Spinal cord (tissue), 10 donors: Measurements from ENCODE around the gene CARD14. TPM values are rescaled to one million over a fixed set of nuclear protein-coding genes. Genes with fewer than 3 reads are reported as not detected.

Source experiments
- DNase-seq, 6 donors: peaks; one replicate each; pipeline versions ENCODE4 v3.0.0 to v3.0.0-alpha.2; 2013 to 2015; ENCODE audit warnings: low spot score in 6 of 6, low read depth in 4 of 6
- H3K27ac ChIP-seq: one replicate; pipeline ENCODE4 v1.5.1; 2013; ENCODE audit warnings: low read depth, low read length, control low read depth
- H3K27me3 ChIP-seq: one replicate; pipeline ENCODE4 v1.6.1; 2013; ENCODE audit warnings: low read length; ENCODE audit not compliant: control insufficient read depth, insufficient read depth
- H3K36me3 ChIP-seq: one replicate; pipeline ENCODE4 v1.6.1; 2013; ENCODE audit warnings: low read length; ENCODE audit not compliant: control insufficient read depth, insufficient read depth
- H3K4me1 ChIP-seq: one replicate; pipeline ENCODE4 v1.6.1; 2013; ENCODE audit warnings: low read length; ENCODE audit not compliant: control insufficient read depth, insufficient read depth
- H3K4me3 ChIP-seq: one replicate; pipeline ENCODE4 v1.5.1; 2013; ENCODE audit warnings: low read depth, low read length, control low read depth
- H3K9me3 ChIP-seq: one replicate; pipeline ENCODE4 v1.6.1; 2013; ENCODE audit warnings: low read length; ENCODE audit not compliant: control insufficient read depth, insufficient read depth
- WGBS: methylation state at CpG from one replicate; pipeline ENCODE4 v1.1.5; 2013; ENCODE audit warnings: missing lambda C conversion rate; ENCODE audit not compliant: insufficient coverage; 5-methylcytosine and 5-hydroxymethylcytosine counted together
- polyA plus RNA-seq, 2 donors: library from polyadenylated mRNA; unstranded; fragments of 120-200 nt; gene quantifications; one replicate each; pipeline ENCODE4 v1.2.1, GENCODE V29; 2013; ENCODE audit not compliant: insufficient read length in 2 of 2
- total RNA-seq, 2 donors: library from RNA; depleted of rRNA in 1 of 2; stranded (reverse); fragments of 120-200 nt in 1 of 2; fragments of >200 nt in 1 of 2; gene quantifications; one replicate each; pipeline versions ENCODE4 v1.2.3 to v1.2.4, GENCODE V29; 2013 to 2014
- donor health status: healthy.

Gene CARD14
- total and polyA plus RNA-seq, 4 donors = 0.28 to 3.1 (median 0.88) TPM

- peaks cover 26% of the 10 kb centered on the region for H3K4me1 ChIP-seq
- peak overlapping the region; percentile 51 for H3K4me3 ChIP-seq
- 1% methylated on average over 39 of the region's 41 CpGs for WGBS
- H3K36me3 ChIP-seq = peaks cover 57% of the 10 kb centered on the region
- no peaks in the 10 kb centered on the region for H3K9me3 ChIP-seq
- H3K27me3 ChIP-seq = no peaks in the 10 kb centered on the region
- no peak overlapping the region for H3K27ac ChIP-seq
- peak in 2 of 6 donors; percentile 59 to 69 for DNase-seq
Measured at GRCh38 chr17:80220736-80221215, 50.9 kb downstream of the CARD14 start.

DNA sequence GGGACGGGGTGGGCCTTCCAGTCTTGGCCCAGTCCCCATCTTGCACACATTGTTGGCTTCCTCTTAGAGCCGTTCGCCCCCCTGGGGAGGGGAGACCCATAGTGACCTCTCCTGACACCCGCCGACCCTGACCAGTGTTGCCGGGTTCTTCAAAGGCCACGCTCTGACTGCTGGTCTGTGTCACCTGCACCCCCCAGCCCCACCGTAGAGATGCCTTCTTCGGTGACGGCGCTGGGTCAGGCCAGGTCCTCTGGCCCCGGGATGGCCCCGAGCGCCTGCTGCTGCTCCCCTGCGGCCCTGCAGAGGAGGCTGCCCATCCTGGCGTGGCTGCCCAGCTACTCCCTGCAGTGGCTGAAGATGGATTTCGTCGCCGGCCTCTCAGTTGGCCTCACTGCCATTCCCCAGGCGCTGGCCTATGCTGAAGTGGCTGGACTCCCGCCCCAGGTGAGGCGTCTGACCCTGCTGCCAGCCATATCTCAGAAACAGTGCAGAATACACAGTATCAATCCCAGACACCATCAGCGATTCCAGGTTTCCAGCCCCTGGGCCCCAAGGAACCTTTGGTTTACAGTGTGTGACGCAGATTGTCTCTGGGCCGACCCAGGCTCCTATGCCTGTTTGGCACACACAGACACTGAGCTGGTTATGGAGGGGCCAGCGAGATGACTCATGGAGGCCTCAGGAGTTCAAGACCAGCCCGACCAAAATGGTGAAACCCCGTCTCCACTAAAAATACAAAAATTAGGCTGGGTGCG is 51.7 kb downstream of the CARD14 start:
- WGBS = 72% methylated on average over 26 of the region's 29 CpGs
- Histone ChIP-seq H3K9me3 (no peaks in the 10 kb centered on the region), H3K4me1 (peaks cover 26% of the 10 kb centered on the region), H3K27me3 (no peaks in the 10 kb centered on the region), H3K4me3 (peak overlapping the region; percentile 51), H3K36me3 (peaks cover 57% of the 10 kb centered on the region), H3K27ac (no peak overlapping the region)
- no peak for DNase-seq

GRCh38 chr17:80222376-80223141 is 52.7 kb downstream of the CARD14 start:
- H3K9me3 ChIP-seq = no peaks in the 10 kb centered on the region
- no peak for DNase-seq
- H3K4me3 ChIP-seq = no peak overlapping the region
- WGBS = 90% methylated on average over 18 of the region's 18 CpGs
- H3K36me3 ChIP-seq = peaks cover 52% of the 10 kb centered on the region
- H3K27me3 ChIP-seq = no peaks in the 10 kb centered on the region
- H3K27ac ChIP-seq = no peak overlapping the region
- H3K4me1 ChIP-seq = peaks cover 26% of the 10 kb centered on the region

DNA sequence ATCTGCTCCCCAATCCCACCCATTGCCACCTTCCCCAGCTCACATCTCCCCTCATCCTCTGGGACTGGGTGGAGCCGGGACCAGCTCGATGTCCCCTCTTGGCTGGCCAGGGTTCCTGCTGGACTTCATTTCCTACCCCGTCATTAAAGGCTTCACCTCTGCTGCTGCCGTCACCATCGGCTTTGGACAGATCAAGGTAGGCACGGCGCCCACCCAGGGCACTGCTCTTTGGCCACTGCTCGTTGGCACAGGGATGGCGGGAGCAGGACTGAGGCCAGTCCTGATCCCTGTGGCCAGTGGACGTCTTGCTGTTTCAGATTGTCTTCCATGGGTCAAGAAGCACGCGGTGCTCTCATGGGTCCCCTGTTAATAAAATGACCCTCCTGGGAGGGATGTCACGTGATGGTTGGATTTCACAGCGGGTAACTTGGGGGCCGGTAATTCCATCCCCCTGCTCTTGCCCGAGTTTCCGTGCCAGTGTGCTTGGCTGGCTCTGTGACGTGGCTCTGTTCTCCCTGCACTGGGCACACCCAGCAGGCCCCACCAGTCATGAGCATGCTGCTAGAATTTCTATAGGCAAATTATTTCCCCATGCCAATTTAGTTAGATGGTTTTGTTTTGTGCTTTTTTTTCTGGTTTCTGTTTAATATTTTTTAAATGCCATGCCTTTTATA is 53.4 kb downstream of the CARD14 start:
- DNase-seq = no peak
- Histone ChIP-seq H3K36me3 (peaks cover 56% of the 10 kb centered on the region), H3K4me1 (peaks cover 26% of the 10 kb centered on the region), H3K4me3 (no peak overlapping the region), H3K9me3 (no peaks in the 10 kb centered on the region), H3K27ac (no peak overlapping the region), H3K27me3 (no peaks in the 10 kb centered on the region)
- 90% methylated on average over 17 of the region's 18 CpGs for WGBS

GRCh38 chr17:80223838-80224497 is 54.1 kb downstream of the CARD14 start:
- WGBS = 78% methylated on average over 11 of the region's 11 CpGs
- H3K4me3 ChIP-seq = no peak overlapping the region
- H3K9me3 ChIP-seq = no peaks in the 10 kb centered on the region
- H3K4me1 ChIP-seq = peaks cover 26% of the 10 kb centered on the region
- H3K36me3 ChIP-seq = peaks cover 63% of the 10 kb centered on the region
- no peak for DNase-seq
- H3K27me3 ChIP-seq = no peaks in the 10 kb centered on the region
- no peak overlapping the region for H3K27ac ChIP-seq

DNA sequence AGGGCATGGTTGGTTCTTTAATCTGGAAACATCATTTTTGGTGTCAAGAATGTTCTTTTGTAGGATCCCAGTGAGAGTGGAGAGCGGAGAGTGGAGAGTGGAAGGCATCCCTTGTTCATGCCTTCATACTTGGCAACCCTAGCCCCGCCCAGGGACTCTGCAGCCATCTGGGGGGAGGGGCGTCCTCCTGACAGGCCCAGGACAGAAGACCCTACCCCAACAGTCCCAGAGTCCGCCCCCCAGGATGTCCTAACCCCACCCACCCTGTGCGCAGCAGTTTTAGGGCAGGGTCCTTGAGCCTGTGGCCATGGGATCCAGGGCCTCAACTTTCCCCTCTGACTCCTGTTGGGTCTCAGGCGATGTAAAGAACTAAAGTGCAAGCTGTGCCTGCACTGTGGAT is 54.9 kb downstream of the CARD14 start:
- H3K27ac ChIP-seq = no peak overlapping the region
- H3K4me1 ChIP-seq = peaks cover 19% of the 10 kb centered on the region
- no peak overlapping the region for H3K4me3 ChIP-seq
- no peaks in the 10 kb centered on the region for H3K9me3 ChIP-seq
- H3K27me3 ChIP-seq = no peaks in the 10 kb centered on the region
- H3K36me3 ChIP-seq = peaks cover 64% of the 10 kb centered on the region
- DNase-seq = no peak
- WGBS = 85% methylated on average over 4 of the region's 6 CpGs

GRCh38 chr17:80225230-80225629 is 55.4 kb downstream of the CARD14 start:
- WGBS = 44% methylated on average over 2 of the region's 6 CpGs

DNA sequence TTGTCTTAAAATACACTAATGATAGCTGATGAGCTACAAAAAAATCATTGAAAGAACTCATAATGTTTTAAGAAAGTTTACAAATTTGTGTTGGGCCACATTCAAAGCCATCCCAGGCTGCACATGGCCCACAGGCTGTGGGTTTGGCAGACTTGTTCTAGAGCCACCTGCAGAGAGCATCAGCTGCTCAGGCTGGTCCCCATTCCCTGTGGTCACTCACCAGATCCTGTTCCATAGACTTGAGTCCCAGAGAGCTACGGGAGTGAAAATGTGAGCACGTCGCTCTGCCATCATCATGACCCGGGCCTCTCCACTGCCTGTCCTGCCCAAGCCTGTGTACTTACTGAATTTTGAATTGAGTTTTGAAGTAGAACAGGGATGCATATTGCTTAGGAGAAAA is 57.3 kb downstream of the CARD14 start:
- Histone ChIP-seq H3K27ac (no peak overlapping the region), H3K4me1 (peaks cover 5% of the 10 kb centered on the region), H3K9me3 (no peaks in the 10 kb centered on the region), H3K36me3 (peaks cover 63% of the 10 kb centered on the region), H3K4me3 (no peak overlapping the region), H3K27me3 (no peaks in the 10 kb centered on the region)
- DNase-seq = no peak
- WGBS = 71% methylated on average over 4 of the region's 4 CpGs

More at GRCh38 chr17:80225230-80225629, 55.4 kb downstream of the CARD14 start:
- Histone ChIP-seq H3K27ac (no peak overlapping the region), H3K4me3 (no peak overlapping the region), H3K9me3 (no peaks in the 10 kb centered on the region), H3K27me3 (no peaks in the 10 kb centered on the region), H3K4me1 (peaks cover 15% of the 10 kb centered on the region), H3K36me3 (peaks cover 66% of the 10 kb centered on the region)
- DNase-seq = no peak

- H3K9me3 ChIP-seq = peaks cover 3% of the 10 kb centered on the region
- no peak for DNase-seq
- peaks cover 1% of the 10 kb centered on the region for H3K4me1 ChIP-seq
- no peak overlapping the region for H3K27ac ChIP-seq
- H3K27me3 ChIP-seq = no peaks in the 10 kb centered on the region
- 89% methylated on average over 10 of the region's 11 CpGs for WGBS
- H3K36me3 ChIP-seq = peaks cover 61% of the 10 kb centered on the region
- H3K4me3 ChIP-seq = no peak overlapping the region
Measured at GRCh38 chr17:80227666-80228065, 57.8 kb downstream of the CARD14 start.
